TTC549 (cell line): ENCODE measurements around the gene PYGO2.
"Not testable (repeated sequence)": the region's sequence is repeated elsewhere in the genome, so short reads cannot be mapped to it uniquely, and the experiment has no call there.

Source experiments
- FAIRE-seq: peaks from 2 replicates; lab custom pipeline; 2012; peaks lifted over from hg19 to GRCh38; lab: Jason Lieb, UNC

The PYGO2 gene

DNA sequence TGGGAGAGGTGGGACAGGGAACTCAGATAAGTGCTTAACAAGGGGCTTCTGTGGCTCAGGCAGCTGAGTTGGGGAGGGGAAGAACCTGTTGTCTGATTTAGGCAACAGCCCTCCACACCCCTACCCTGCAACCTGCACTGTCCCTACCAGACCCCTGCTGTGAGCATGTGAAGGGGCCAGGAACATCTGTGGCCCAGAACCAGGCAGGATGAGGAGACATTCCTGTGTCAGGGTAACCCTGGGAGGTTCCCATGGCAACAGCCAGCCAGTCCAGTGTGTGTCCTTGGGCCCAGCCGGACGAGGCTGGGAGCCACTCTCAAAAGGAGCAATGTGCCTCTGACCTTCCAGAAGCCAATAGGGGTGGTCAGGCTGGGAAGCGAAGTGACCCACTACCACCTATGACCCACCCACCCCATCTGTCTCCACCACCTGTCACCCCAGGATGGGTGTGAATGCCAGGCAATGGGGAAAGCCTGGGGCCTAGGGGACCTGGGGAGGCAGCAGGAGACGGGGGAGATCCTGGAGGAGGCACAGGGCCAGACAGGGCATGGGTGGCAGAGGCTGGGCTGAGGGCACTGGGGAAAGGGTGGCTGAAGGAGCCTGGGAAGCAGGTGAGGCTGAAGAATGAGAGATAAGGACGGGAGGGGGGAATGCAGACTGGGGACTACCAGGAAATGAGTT, 20.1 kb downstream of the PYGO2 start:
- no peak for FAIRE-seq

DNA sequence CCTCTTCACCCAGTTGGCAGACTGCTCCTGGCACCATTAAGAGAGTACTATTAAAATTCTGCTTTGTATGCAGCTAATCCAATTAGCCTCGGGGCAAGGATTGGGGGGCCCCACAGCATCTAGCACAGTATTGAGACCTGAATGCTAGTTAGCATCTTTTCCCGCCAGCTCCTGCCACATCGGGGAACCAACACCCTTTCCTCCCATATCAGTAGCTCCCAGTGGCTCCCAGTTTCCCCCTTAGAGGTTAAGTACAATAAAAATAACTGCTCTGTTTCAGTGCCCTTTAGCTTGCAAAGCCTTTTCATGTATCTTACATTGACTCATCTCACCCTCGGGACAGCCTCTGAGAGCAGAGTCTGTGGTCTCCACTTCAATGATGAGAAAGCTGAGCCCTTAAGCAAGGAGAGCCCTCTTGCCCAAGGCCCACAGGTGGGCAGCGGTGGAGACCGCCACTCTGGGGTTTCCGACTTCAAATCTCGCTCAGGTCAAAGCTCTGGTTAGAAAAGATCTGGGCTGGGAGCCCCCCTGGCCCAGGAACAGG, 20.9 kb downstream of the PYGO2 start:
- FAIRE-seq, result no peak

DNA sequence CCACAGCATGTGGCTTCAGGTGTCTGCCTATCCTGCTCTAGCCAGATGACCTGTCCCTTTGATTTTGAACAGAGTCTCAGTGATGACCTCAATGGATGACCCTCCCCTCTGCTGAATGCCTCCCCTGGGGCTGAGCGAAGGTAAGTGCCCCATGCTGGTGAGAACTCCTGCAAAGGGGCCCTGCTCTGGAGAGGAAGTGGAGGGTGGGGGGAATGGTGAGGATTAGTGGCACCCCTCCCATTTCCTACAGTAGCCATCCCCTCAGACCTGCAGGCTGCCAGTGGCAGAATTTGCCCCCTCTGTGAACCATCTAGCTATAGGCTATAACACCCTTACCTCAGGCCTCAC, 21.4 kb downstream of the PYGO2 start:
- no peak for FAIRE-seq

DNA sequence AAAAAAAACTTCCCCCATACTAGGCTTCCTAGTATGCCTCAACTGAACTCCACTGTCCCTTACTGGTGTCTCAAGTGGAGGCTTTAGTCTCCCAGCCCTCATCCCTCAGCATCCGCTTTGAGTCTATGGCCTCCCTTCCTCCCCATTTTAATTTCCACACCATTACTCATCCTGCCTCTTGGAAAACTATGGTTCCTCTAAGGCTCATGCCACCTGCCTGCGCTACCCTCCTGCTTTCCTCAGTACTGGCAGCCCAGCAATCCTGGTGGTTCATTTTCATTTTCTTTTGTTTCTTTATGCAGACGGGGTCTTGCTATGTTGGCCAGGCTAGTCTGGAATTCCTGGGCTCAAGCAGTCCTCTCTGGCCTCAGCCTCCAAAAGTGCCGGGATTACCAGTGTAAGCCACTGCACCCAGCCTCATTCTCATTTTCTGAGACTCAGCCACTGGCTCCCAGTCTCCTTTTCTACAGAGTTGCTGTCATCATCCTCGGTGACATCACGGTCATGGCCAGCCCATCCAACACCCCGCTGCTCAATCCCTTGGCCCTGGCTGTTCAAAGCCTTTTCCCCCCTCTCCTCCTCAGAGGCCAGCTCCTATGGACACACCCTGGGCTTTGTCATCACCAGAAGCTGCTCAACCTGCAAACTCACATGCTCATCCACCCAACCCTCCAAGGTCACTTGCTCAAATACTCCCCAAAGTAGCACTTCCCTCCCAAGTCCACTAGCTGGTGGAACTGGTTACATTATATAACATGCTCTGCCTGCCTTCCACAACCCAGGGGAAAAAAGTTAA, 22.8 kb downstream of the PYGO2 start:
- no peak for FAIRE-seq

DNA sequence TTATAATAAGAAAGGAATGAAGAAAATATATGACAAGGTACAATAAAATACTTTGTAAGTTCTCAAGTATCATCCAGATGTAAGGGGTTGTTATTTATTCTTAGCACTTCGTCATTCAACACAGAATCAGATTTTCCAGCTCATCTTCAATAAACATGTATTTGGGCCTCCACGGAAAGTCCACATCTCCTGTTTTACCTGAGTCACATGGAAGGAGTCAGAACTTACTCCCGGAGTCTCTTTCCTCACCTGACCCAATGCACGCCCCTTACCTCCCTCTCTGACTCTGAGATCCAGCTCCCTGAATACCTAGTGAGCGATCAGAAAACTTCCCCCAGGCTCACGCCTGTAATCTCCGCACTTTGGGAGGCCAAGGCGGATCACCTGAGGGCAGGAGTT, 23.6 kb downstream of the PYGO2 start:
- no peak for FAIRE-seq

DNA sequence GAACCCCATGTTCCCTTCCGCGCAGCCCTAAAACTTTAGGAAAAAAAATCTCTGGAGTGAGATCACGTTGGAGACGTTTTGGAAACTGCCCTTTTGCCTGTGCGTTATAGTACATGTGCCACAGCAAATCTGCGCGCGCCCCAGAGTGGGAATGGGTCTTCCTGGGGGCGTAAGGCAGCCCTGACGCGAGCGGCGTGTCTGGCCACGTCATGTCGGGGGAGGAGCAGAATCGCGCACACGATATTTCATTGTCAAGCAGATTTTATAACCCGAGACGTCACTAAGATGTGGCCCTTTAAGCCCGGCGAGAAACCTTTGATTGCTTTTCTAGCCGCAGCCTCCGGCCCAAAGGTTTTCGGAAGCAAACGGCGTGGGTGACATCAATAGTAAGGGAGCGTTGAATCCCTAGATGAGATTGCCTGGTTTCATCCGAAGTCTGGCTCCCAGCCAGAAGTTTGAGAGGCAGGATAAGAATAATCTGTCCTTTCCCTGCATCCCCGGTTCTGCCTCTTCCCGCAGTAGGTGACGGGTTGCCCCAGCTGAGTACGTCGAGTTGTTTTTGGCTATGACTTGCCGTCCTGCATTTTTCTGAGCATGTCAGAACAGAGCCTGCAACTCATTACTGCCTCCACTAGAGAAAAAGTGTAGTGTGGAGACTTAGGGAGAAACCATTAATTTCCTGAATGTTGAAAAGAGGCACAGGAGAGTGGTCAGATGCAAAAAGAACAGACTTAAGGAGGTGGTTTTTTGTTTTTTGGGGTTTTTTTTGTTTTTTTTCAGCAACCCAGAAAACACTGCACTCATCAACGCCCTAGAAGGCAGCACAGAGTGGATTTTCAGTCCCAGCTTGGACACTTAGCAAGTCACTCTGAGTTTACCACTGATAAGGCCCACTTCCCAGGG, 24.2 kb downstream of the PYGO2 start:
- FAIRE-seq, result peak; percentile 79

DNA sequence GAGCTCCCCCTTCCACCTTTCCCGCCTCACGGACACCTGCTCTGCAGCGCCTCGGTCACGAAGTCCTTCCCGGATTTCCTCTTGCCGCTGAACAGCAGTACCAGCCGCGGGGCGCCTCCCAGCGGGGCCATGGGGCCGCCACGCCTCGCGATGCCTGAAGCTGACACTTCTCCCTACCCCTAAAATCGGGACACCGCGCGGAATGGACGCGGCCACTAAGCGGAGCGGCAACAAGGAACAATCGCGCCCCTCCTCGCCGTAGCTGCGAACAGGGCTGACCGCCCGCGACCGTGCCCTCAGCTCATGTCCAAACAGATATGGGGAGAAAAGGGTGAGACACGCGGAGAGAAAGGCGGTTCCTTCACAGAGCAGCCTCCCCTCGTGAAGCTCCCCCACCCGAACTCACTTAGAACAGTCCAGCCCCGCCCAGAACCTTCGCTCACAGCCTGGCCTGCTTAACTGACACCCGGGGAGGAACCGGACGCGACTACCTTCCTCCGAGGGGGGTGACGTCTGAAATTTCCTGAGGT, 25.0 kb downstream of the PYGO2 start, which contains the start of gene PMVK:
PMVK (minus strand) TSS at position 165 of the 530 bp plus-strand sequence; CDS start at position 131, 34 bp downstream.
- no peak for FAIRE-seq

DNA sequence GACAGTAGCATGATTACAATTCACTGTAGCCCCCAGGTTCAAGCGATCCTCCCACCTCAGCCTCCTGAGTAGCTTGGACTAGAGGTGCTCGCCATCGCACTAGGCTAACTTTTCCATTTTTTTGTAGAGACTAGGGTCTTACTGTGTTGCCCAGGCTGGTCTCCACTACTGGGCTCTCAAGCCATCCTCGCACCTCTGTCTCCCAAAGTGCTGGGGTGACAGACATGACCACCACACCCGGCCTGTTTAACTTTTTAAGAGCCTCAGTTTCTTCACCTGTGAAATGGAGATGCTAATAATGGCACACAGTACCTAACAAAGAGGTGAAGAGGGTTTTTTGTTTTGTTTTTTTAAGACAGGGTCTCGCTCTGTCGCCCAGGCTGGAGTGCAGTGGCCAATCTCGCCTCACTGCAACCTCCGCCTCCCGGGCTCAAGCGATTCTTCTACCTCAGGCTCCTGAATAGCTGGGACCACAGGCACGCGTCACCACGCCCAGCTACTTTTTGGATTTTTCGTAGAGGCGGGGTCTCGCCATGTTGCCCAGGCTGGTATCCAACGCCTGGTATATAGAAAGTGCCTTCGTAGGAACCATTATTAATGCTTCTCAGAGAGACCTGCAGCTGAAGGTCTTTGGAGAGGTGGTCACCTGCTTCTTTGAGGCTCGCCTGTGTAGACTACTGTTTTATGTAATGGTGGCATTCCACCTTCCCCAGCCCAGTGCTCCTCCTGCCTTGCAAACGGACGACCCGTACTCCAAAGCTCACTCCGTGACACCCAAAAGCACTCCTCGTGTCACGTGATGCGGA, 25.6 kb downstream of the PYGO2 start:
- no peak for FAIRE-seq

DNA sequence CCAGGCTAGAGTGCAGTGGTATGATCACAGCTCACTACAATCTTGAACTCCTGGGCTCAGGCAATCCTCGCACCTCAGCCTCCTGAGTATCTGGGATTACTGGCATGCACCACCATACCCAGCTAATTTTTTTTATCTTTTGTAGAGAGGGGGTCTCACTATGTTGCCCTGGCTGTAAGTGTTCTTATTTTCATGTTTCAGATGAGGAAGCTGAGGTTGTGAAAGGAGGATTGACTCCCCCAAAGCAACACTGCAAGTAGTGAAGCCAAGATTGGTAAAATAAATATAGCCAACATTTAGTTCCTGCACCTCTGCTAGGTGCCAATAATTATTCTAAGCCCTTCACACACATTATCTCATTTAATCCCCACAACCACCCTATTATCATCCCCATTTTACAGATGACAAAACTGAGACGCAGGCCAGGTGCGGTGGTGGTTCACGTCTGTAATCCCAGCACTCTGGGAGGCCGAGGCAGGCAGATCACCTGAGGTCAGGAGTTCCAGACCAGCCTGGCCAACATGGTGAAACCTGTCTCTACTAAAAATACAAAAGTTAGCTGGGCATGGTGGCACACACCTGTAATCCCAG, 27.1 kb downstream of the PYGO2 start:
- FAIRE-seq, result no peak

DNA sequence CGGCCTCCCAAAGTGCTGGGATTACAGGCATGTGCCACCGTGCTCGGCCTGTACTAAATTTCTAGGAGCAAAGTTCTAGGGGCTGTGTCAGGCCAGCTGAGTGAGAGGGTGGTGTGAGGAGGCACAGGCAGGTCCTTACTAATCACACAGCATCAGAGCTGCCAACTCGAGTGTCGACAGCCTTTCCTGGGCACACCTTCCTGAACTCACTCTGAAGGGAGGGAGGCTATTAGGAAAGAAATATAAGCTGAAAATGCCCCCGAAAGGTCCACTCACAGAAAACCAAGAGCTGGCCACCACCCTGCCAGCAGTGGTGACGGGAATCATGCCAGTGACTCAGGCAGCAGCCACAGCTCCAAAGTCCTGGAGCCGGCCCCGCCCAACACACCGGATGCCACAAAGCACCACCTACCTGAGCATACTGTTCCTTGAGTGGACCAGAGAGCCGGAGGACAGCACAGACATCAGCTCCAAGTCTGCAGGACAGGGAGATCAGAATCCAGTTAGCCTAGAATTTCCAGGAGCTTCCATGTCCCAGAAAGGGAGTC, 29.6 kb downstream of the PYGO2 start:
- FAIRE-seq, result no peak

DNA sequence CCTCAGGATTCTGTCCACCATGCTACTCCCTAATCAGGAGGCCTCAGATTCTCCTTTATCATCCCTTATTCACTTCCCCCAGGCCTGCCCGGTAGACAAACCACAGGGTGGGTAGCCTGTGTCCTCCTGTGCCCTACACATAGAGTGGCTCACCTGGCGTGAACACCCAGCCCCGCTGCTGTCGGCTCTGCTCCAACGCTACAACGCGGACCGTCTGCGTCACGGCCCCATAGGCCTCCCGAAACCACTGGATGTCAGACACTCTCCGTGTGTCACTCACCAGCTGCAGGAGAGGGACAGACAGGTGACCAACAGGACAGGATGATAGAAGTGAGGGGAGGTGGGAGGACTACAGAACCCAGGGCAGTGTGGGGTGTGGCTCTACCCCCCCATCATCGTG, 35.4 kb downstream of the PYGO2 start:
- FAIRE-seq, result no peak

DNA sequence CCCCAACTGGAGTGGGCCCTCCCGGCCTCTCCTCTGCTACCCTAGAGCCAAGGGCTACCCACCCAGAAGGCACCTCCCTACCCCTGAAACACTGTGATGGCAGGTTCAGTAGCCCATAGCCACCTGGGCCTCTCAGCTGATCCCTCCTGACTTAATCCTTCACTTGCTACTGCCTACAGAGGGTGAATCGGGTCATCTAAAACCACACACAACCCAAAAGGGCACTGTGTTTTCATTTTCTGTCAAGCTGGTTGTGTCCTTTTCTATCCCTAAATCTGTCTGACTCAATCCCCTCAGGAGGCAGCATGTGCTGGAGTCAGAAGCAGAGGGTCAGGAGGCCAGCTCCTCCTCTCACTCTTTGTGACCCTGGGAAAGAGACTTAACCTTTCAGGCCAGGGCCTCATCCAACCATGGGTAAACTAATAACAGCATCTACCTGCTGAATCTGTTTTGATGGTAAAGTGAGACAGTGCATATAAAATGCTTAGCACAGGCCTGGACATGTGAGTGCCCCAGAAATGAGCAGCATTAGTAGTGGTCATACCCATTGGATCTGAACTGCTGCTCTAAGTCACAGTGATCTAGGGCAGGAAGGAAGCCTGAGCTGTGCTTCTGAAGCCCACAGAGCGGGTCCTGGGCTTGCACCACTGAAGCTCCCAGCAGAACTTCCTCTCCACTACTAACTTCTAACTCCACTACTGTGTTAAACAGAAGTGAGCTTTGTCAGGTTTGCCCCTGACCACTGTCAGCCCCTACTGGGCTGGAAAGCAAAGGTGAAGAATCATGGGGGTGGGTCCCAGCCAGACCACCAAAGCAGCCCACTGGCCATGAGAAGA, 36.0 kb downstream of the PYGO2 start:
- no peak for FAIRE-seq

DNA sequence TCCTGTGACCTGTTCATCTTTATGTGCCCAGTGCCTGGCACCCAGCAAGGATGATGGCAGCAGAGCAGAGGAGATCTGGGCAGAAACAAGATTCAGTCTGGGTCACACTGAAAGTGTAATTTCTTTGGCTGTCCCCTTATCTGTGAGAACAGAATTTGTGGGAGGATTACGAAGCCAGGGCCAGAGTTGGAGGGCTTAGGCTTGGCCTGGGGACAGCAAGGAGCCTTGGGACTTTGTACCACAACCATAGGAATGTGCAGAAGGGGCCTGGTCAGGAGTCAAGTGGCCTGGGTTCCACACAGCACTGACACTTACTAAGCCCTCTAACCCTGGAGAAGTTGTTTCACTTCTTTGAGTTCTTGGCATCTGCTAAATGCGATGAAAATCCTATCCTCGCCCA, 37.9 kb downstream of the PYGO2 start:
- no peak for FAIRE-seq

DNA sequence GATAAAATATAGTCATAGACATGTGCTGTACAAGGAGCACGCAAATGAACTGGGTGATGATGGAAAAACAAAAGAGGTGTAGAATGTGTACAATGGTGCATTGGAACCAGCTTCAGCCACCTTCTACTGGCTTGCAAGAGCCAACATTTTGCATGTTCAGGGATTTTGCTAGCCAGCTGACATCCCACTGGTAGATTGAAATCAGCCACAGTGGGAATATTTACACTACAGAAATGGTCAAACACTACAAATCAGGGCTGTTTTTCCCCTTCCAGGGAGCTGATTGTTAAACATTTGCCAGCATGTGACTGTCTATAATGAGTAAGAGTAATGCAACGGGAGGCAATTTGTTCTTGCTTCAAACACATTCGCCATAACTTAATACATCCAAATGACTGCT, 48.3 kb downstream of the PYGO2 start:
- no peak for FAIRE-seq

DNA sequence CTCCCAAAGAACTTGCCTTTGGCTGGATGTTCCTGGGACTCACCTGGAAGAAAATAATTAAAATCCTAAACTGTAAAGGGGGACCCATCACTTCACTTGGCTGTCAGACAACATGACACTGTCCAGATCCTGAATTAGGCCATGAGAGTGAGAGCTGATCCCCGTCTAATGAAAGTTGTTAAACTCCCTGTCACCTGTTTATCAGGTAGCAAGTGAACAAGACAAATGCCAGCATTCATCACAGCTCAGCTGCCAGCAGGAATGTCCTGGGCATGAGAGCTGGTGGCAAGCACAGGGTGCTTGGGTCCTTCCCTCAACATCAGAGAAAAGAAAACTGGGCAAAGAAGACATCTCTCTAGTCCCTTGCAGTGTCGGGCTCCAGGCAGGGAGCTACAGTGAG, 48.8 kb downstream of the PYGO2 start:
- no peak for FAIRE-seq

DNA sequence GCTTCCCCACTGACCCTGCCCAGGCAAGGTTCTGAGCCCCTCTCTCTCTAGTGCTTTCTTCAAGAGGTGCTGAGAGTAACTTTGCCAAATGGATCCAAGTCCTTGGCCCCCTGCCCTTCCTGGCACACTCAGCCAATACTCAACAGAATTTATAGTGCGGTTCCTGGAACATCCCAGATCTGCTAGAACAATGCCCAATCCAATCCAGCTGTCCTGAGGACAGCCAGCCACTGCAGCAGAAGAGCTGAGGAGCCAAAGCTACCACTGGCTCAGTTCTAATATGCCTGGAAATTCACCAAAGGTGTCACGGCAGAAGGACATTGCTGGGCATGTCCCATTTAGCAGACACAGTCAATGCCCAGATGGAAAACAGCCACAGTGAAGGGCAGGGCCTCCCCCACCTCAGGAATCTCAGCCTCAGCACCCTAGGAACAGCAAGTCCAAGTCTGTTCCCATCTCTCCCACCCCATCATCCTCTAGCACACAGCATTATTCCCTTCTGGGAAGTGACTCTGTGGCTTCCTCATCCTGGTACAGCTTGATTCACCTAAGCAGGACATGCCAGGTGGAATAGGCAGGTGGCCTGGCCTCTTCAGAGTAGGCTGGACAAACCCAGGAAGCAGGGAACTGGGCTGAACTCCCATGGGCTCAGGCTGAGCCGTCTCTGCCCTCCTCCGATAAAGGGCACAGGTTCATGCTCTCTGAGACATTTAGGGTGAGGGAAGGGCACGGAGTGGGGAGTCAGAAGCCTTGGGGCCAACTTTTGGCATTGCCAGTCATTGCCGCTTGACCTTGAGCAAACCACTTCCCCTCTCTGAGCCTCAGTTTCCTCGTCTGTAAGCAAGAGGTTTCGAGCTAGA, 49.7 kb downstream of the PYGO2 start:
- FAIRE-seq, result no peak

DNA sequence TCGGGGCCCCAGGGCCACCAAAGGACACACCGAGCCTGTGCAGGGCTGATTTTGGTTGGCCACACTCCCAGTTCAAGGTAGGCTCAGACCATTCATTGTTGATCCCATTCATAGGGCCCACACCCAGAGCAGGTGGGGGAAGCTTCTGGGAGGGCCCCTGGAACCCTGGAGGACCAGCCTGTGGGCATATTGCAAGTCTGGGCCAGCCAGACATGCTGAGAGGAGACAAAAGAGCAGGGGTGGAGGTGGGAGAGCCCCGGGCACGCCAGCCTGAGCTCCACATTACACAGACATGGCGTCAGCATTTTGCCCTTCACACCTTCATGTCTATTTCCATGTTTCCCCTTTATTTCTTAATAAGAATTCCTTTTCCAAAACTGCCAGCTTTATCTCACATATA, 50.7 kb downstream of the PYGO2 start:
- no peak for FAIRE-seq

DNA sequence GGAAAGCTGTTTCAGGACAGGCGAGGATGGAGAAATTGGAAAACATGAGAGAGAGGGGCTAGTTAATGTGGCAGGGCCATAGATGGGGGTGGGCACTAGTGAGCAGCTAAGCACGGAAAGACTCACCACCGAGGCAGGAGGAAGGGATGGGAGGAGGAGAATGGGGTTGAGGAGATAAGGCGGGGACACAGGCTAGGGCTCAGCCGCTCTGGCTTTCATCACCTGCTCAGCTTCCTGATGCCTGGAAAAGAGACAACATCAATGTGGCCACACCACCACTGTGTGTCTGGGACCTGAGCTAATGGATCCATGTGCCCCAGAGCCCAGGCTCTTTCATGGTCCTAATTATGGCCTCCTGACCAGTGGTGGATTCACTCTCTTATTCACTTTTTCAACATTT, 52.6 kb downstream of the PYGO2 start:
- no peak for FAIRE-seq

DNA sequence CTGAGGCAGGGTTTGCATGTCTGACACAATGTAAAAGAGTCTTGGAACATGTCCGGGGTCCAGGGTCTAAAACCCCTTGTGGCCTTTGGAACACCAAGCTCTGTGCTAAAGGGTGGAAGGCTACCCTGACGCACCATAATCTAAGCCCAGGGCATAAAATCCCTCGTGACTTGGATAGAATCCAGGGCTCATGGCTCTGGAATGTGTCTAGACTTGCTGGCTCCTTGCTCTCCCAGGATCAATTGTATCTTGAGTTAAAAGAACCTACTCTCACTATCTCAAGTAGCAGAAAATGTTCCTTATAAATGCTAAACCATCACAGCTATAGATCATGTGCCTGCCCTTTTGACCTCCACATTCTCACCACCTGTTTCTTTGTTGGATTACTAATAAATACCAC, 53.5 kb downstream of the PYGO2 start:
- FAIRE-seq, result not testable (repeated sequence)
